Measurements from ENCODE around the gene SELL.
"Not testable (repeated sequence)": the region's sequence is repeated elsewhere in the genome, so short reads cannot be mapped to it uniquely, and the experiment has no call there.

Gene SELL

GRCh38 chr1:169667227-169667639 lies 44.2 kb downstream of the SELL start:
- H3K27me3 ChIP-seq (ENCODE audit: low read length); H3K4me3 ChIP-seq (ENCODE audit: insufficient read depth, low read length, poor library complexity, severe bottlenecking); H3K9me2 ChIP-seq (replicated peaks; ENCODE audit: insufficient read depth, low read length); H3K36me3 ChIP-seq (ENCODE audit: low read length); H3K9me3 ChIP-seq (ENCODE audit: insufficient read depth, low read length); H3F3A ChIP-seq (ENCODE audit: insufficient read depth); H4K20me1 ChIP-seq (ENCODE audit: low read depth, low read length); H3K79me2 ChIP-seq (ENCODE audit: insufficient read depth, low read length): not testable (repeated sequence)
- H2AFZ ChIP-seq (ENCODE audit: low read depth, low read length, severe bottlenecking) = peak overlapping the region; percentile 77
- H3K4me2 ChIP-seq (ENCODE audit: low read depth, low read length, poor library complexity, severe bottlenecking) = peak overlapping the region; percentile 49
- peak overlapping the region; percentile 35; the same call in 1 of the 2 replicates for H3K27ac ChIP-seq (ENCODE audit: low read depth, low read length)
- H3K9ac ChIP-seq (ENCODE audit: low read length) = peak overlapping the region; percentile 37

GRCh38 chr1:169662680-169663079 lies 48.7 kb downstream of the SELL start:
- not testable (repeated sequence) for H4K20me1 ChIP-seq (ENCODE audit: low read depth, low read length); H3K4me3 ChIP-seq (ENCODE audit: insufficient read depth, low read length, poor library complexity, severe bottlenecking); H3K27ac ChIP-seq (ENCODE audit: low read depth, low read length); H3K9ac ChIP-seq (ENCODE audit: low read length); H3K9me3 ChIP-seq (ENCODE audit: insufficient read depth, low read length); H3K79me2 ChIP-seq (ENCODE audit: insufficient read depth, low read length); H3K9me2 ChIP-seq (replicated peaks; ENCODE audit: insufficient read depth, low read length); H3F3A ChIP-seq (ENCODE audit: insufficient read depth); H3K36me3 ChIP-seq (ENCODE audit: low read length); H3K27me3 ChIP-seq (ENCODE audit: low read length); H2AFZ ChIP-seq (ENCODE audit: low read depth, low read length, severe bottlenecking); H3K4me2 ChIP-seq (ENCODE audit: low read depth, low read length, poor library complexity, severe bottlenecking)

- not testable (repeated sequence) for H3K4me3 ChIP-seq (ENCODE audit: insufficient read depth, low read length, poor library complexity, severe bottlenecking); H3K27me3 ChIP-seq (ENCODE audit: low read length); H3K36me3 ChIP-seq (ENCODE audit: low read length); H2AFZ ChIP-seq (ENCODE audit: low read depth, low read length, severe bottlenecking); H3F3A ChIP-seq (ENCODE audit: insufficient read depth); H3K9ac ChIP-seq (ENCODE audit: low read length); H3K4me2 ChIP-seq (ENCODE audit: low read depth, low read length, poor library complexity, severe bottlenecking); H3K9me3 ChIP-seq (ENCODE audit: insufficient read depth, low read length); H3K9me2 ChIP-seq (replicated peaks; ENCODE audit: insufficient read depth, low read length); H4K20me1 ChIP-seq (ENCODE audit: low read depth, low read length); H3K79me2 ChIP-seq (ENCODE audit: insufficient read depth, low read length); H3K27ac ChIP-seq (ENCODE audit: low read depth, low read length)
Observed at GRCh38 chr1:169661066-169661465, 50.4 kb downstream of the SELL start.

GRCh38 chr1:169658777-169659176 lies 52.6 kb downstream of the SELL start:
- H3K4me3 ChIP-seq (ENCODE audit: insufficient read depth, low read length, poor library complexity, severe bottlenecking); H3K36me3 ChIP-seq (ENCODE audit: low read length); H3K9ac ChIP-seq (ENCODE audit: low read length); H3K27me3 ChIP-seq (ENCODE audit: low read length); H3K9me3 ChIP-seq (ENCODE audit: insufficient read depth, low read length); H3F3A ChIP-seq (ENCODE audit: insufficient read depth); H2AFZ ChIP-seq (ENCODE audit: low read depth, low read length, severe bottlenecking); H4K20me1 ChIP-seq (ENCODE audit: low read depth, low read length); H3K9me2 ChIP-seq (replicated peaks; ENCODE audit: insufficient read depth, low read length); H3K79me2 ChIP-seq (ENCODE audit: insufficient read depth, low read length); H3K27ac ChIP-seq (ENCODE audit: low read depth, low read length): not testable (repeated sequence)
- peak overlapping the region; percentile 10 for H3K4me2 ChIP-seq (ENCODE audit: low read depth, low read length, poor library complexity, severe bottlenecking)

- TF ChIP-seq CTCF (IDR thresholded peaks at IDR 0.05; ENCODE audit: insufficient read depth, low read length, poor library complexity, severe bottlenecking) (no peak), EZH2phosphoT487 (conservative IDR thresholded peaks at IDR 0.05; ENCODE audit: low read length) (no peak)
Observed at GRCh38 chr1:169653873-169654272, 57.5 kb downstream of the SELL start.

More at GRCh38 chr1:169653873-169654272, 57.5 kb downstream of the SELL start:
- Histone ChIP-seq H3K9me3 (ENCODE audit: insufficient read depth, low read length) (no peaks in the 10 kb centered on the region), H2AFZ (ENCODE audit: low read depth, low read length, severe bottlenecking) (no peak overlapping the region), H3K4me2 (ENCODE audit: low read depth, low read length, poor library complexity, severe bottlenecking) (no peak overlapping the region), H3K4me3 (ENCODE audit: insufficient read depth, low read length, poor library complexity, severe bottlenecking) (no peak overlapping the region), H4K20me1 (ENCODE audit: low read depth, low read length) (no peaks in the 10 kb centered on the region), H3K9me2 (replicated peaks; ENCODE audit: insufficient read depth, low read length) (no peaks in the 10 kb centered on the region), H3K27ac (ENCODE audit: low read depth, low read length) (no peak overlapping the region), H3K79me2 (ENCODE audit: insufficient read depth, low read length) (no peaks in the 10 kb centered on the region), H3K9ac (ENCODE audit: low read length) (no peak overlapping the region), H3K27me3 (ENCODE audit: low read length) (no peaks in the 10 kb centered on the region), H3F3A (ENCODE audit: insufficient read depth) (no peaks in the 10 kb centered on the region), H3K36me3 (ENCODE audit: low read length) (no peaks in the 10 kb centered on the region)

All from SU-DHL-6 (cell line).